Erythroblast (primary cell): ENCODE results near the gene ALKBH7.

Experiments used
- GATA1 ChIP-seq: IDR thresholded peaks from 2 replicates; pipeline ENCODE4 v1.6.1; 2011; ENCODE audit warnings: low read depth, mild to moderate bottlenecking, control low read depth, low read length, moderate library complexity
- POLR2A ChIP-seq: IDR thresholded peaks from 2 replicates; pipeline ENCODE4 v1.6.1; 2011; ENCODE audit warnings: mild to moderate bottlenecking, low read length

- TF ChIP-seq POLR2A, result no peak
- TF ChIP-seq GATA1, result no peak
Measured at GRCh38 chr19:6333439-6333838, 39.2 kb upstream of the ALKBH7 start, which contains the start of gene ACER1.
